DND-41 (cell line): ENCODE results near the gene SHROOM1.

Experiments used
- ATAC-seq: fragments of 200-7000 bp; cut with Tn5 transposase; 3 replicates; pipeline ENCODE4 v1.9.1; 2021; ENCODE audit warnings: low read depth; ENCODE audit not compliant: insufficient read depth
- DNase-seq: peaks from one replicate; pipeline ENCODE4 v3.0.0-alpha.2; 2020
- H2AFZ ChIP-seq: 2 replicates; pipeline ENCODE4 v1.6.0; 2012; ENCODE audit warnings: low read depth, low read length
- H3K27ac ChIP-seq: 2 replicates; pipeline ENCODE4 v1.5.1; 2012; ENCODE audit warnings: low read length, inconsistent platforms
- H3K27me3 ChIP-seq: fragments of 200-600 bp; sonication (generic); 2 replicates; pipeline ENCODE4 v1.6.0; 2012; ENCODE audit warnings: low read length, mild to moderate bottlenecking, inconsistent platforms; ENCODE audit not compliant: insufficient read depth, poor library complexity
- H3K36me3 ChIP-seq: 2 replicates; pipeline ENCODE4 v1.5.1; 2012; ENCODE audit warnings: low read length, inconsistent platforms; ENCODE audit not compliant: insufficient read depth
- H3K4me1 ChIP-seq: 2 replicates; pipeline ENCODE4 v1.5.1; 2012; ENCODE audit warnings: mild to moderate bottlenecking, low read length; ENCODE audit not compliant: insufficient read depth
- H3K4me2 ChIP-seq: 2 replicates; pipeline ENCODE4 v1.6.0; 2012; ENCODE audit warnings: mild to moderate bottlenecking, moderate library complexity, low read length, inconsistent platforms; ENCODE audit not compliant: insufficient read depth
- H3K4me3 ChIP-seq, 2 experiments: fragments of 200-600 bp in 1 of 2; shearing (Covaris generic) in 1 of 2; 2 replicates each; pipeline ENCODE4 v1.5.1; 2012 to 2016; ENCODE audit warnings: inconsistent platforms in 2 of 2, low read length in 2 of 2, mild to moderate bottlenecking in 2 of 2, low read depth in 1 of 2, moderate library complexity in 1 of 2
- H3K79me2 ChIP-seq: 2 replicates; pipeline ENCODE4 v1.6.0; 2012; ENCODE audit warnings: low read length, inconsistent platforms; ENCODE audit not compliant: insufficient read depth
- H3K9ac ChIP-seq: 2 replicates; pipeline ENCODE4 v1.6.0; 2012; ENCODE audit warnings: low read depth, mild to moderate bottlenecking, inconsistent platforms, low read length, moderate library complexity
- H3K9me3 ChIP-seq: 2 replicates; pipeline ENCODE4 v1.5.1; 2012; ENCODE audit warnings: low read length, moderate library complexity, mild to moderate bottlenecking, inconsistent platforms; ENCODE audit not compliant: insufficient read depth, severe bottlenecking
- H4K20me1 ChIP-seq: 2 replicates; pipeline ENCODE4 v1.6.0; 2012; ENCODE audit warnings: low read length; ENCODE audit not compliant: insufficient read depth
- EZH2 ChIP-seq: IDR thresholded peaks from 3 replicates; pipeline ENCODE4 v1.6.1; 2012; ENCODE audit warnings: borderline replicate concordance, low read depth, mild to moderate bottlenecking, moderate library complexity, low read length, inconsistent platforms; ENCODE audit not compliant: severe bottlenecking
- TF ChIP-seq, protein P1 (sequence below): IDR thresholded peaks from 2 replicates; pipeline ENCODE4 v1.5.1; 2012; ENCODE audit warnings: borderline replicate concordance, low read length, moderate library complexity, mild to moderate bottlenecking; ENCODE audit not compliant: poor library complexity, severe bottlenecking; ENCODE audit errors: extremely low read depth

SHROOM1 gene

DNA sequence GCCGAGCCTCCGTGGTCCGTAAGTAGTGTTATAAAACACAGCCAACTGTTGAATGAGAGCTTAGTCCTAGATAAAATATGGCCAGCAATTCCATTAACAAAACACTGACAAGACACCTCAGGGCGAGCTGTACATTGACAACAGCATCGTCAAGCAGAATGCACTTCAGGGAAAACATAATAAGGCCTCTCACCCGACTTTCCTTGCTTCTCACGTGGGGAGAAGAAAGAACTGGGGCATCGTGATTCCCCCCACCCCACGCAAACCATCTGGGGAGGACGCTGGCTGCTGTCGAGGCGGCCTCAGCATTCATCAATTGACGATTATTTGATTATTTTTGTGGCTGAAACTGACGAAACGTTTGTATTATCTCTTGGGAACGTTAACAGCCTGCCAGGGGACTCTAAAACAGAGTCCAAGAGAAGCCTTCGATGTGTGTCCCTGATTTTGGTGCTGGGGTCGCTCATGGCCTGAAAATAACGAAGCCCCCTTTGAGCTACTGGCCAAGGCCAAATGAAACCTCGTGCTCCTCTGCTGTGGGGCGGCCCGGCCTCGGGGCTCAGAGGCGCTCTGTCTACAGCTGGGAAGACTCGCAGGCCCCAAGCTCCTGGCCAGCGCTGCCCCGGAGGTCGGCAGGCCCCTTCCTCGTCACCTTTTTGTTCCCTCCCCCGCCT lies 35.4 kb upstream of the SHROOM1 start:
- Histone ChIP-seq H3K79me2 (peaks cover 23% of the 10 kb centered on the region), H2AFZ (peak overlapping the region; percentile 95), H3K4me3 (peak overlapping the region; percentile 68 to 85), H3K4me2 (peak overlapping the region; percentile 77), H3K4me1 (peaks cover 24% of the 10 kb centered on the region), H3K36me3 (peaks cover 29% of the 10 kb centered on the region), H3K27ac (peak overlapping the region; percentile 90), H3K27me3 (no peaks in the 10 kb centered on the region), H3K9me3 (no peaks in the 10 kb centered on the region), H4K20me1 (peaks cover 11% of the 10 kb centered on the region; the same call in 1 of the 2 replicates), H3K9ac (peak overlapping the region; percentile 80)
- TF ChIP-seq, protein P1, sequence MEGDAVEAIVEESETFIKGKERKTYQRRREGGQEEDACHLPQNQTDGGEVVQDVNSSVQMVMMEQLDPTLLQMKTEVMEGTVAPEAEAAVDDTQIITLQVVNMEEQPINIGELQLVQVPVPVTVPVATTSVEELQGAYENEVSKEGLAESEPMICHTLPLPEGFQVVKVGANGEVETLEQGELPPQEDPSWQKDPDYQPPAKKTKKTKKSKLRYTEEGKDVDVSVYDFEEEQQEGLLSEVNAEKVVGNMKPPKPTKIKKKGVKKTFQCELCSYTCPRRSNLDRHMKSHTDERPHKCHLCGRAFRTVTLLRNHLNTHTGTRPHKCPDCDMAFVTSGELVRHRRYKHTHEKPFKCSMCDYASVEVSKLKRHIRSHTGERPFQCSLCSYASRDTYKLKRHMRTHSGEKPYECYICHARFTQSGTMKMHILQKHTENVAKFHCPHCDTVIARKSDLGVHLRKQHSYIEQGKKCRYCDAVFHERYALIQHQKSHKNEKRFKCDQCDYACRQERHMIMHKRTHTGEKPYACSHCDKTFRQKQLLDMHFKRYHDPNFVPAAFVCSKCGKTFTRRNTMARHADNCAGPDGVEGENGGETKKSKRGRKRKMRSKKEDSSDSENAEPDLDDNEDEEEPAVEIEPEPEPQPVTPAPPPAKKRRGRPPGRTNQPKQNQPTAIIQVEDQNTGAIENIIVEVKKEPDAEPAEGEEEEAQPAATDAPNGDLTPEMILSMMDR: no peak
- no peak for TF ChIP-seq EZH2
- ATAC-seq (no peak; the same call in 2 of the 3 replicates), DNase-seq (no peak)

- Histone ChIP-seq H3K79me2 (no peaks in the 10 kb centered on the region), H3K4me1 (peaks cover 6% of the 10 kb centered on the region), H3K27ac (no peak overlapping the region), H3K36me3 (no peaks in the 10 kb centered on the region), H3K27me3 (no peaks in the 10 kb centered on the region), H2AFZ (no peak overlapping the region), H3K4me3 (no peak overlapping the region), H3K9ac (no peak overlapping the region), H3K4me2 (no peak overlapping the region), H4K20me1 (no peaks in the 10 kb centered on the region), H3K9me3 (no peaks in the 10 kb centered on the region)
- DNase-seq (no peak), ATAC-seq (no peak)
- no peak for TF ChIP-seq EZH2
- TF ChIP-seq, protein P1: no peak
Measured at GRCh38 chr5:132860742-132861141, 30.3 kb upstream of the SHROOM1 start.

- H3K9me3 ChIP-seq: no peaks in the 10 kb centered on the region
- no peaks in the 10 kb centered on the region for H3K36me3 ChIP-seq
- H2AFZ ChIP-seq: no peak overlapping the region
- no peak overlapping the region for H3K27ac ChIP-seq
- H4K20me1 ChIP-seq: no peaks in the 10 kb centered on the region
- no peak overlapping the region for H3K4me3 ChIP-seq
- TF ChIP-seq, protein P1: no peak
- TF ChIP-seq EZH2: no peak
- H3K27me3 ChIP-seq: no peaks in the 10 kb centered on the region
- DNase-seq (no peak), ATAC-seq (no peak)
- H3K4me1 ChIP-seq: no peaks in the 10 kb centered on the region
- no peaks in the 10 kb centered on the region for H3K79me2 ChIP-seq
- no peak overlapping the region for H3K9ac ChIP-seq
- H3K4me2 ChIP-seq: no peak overlapping the region
Measured at GRCh38 chr5:132859889-132860437, 29.5 kb upstream of the SHROOM1 start.
